NAMALWA (cell line): ENCODE measurements around the gene SVEP1.

ENCODE experiments used
- DNase-seq: peaks from one replicate; pipeline ENCODE4 v3.0.0-alpha.2; 2015; ENCODE audit warnings: low spot score

The SVEP1 gene

DNA sequence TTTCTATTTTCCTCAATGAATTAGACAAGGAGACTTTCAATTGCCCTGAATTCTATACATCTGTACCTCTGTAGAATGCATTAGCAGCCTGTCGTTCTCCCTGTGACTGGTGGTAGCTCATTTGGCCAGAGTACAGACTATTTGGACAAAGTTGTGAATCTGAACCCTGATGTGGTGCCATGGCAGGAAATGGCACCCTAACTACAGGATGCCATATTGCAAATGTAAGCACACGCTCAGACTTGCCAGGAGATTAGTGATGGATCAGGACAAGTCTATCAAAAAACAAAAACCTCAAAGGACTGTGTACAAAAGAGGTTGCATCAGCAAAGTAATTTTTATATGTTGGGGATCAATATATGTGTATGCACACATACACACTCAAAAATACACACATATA is 58.3 kb downstream of the SVEP1 start:
- DNase-seq, result no peak

DNA sequence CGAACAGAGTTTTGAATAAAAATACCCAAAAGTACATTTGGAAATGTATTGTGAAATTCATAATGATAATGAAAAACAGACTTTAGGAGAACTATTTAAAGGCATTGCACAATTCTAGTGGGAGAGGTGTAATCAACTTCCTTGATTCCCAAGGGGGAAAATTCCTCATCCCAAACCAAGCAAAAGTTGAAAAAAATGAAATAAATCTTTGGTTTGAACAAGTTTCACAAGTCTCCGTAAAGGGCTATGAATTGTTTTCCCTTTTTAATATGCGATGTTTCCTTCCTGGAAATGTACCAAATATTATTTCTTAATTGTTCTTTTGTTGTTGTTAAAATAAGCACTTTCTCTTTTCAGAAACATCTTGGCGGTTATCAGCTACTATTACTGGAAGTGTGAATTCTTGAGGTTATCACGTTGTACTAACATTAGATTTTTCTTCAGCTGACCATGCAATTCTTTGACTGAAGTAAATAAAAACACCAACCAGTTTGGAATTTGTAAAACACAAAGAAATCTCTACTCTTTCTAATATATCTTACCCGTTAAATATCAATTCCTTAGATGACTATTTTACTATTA is 59.3 kb downstream of the SVEP1 start:
- no peak for DNase-seq

DNA sequence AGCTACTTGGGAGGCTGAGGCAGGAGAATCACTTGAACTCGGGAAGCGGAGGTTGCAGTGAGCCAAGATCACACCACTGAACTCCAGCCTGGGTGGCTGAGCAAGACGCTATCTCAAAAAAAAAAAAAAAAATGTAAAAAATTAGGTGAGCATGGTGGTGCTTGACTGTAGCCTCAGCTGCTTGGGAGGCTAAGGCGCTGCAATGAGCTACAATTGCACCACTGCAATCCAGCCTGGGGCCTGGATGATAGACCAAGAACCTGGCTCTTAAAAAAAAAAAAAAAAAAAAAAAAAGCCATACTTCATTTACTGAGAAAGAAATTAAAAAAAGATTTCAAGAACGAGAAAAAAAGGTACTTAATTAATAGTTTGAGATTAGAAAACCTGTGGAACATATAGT is 62.1 kb downstream of the SVEP1 start:
- no peak for DNase-seq

DNA sequence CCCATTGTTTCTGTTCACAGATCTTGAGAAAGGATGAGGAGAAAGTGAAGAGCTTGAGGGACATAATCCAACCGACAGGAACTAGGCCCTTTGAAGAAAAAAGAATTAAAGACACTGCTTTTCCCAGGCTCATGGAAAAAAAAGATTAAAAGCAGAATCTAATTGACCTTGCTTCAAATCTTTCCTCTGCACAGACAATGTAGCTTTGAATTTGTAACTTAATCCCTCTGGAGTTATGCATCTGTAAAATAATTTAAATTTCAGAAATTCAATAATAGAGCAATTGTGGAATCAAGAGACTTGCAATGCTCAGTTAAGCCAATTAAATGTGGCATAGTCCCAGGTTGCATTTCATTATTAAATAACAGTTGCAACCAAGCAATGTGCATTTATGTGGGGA is 64.6 kb downstream of the SVEP1 start:
- no peak for DNase-seq

DNA sequence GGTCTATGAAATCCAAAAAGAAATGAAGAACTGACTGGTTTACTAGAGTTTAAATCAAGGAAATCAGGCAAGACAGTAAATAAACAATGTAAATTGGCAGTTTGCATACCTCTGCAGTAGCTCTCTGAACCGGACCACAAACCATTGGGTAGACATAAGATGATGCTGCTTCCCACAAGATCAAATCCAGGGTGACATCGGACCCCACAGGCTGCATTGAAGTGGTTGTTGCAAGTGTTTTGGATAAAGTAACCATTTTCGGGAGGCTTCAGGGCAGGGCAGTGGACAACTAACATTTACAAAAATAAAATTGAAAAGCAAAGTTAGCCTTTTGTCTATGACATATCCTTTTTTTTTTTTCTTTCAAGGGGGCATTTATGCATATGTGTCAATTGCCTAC is 66.7 kb downstream of the SVEP1 start:
- no peak for DNase-seq

DNA sequence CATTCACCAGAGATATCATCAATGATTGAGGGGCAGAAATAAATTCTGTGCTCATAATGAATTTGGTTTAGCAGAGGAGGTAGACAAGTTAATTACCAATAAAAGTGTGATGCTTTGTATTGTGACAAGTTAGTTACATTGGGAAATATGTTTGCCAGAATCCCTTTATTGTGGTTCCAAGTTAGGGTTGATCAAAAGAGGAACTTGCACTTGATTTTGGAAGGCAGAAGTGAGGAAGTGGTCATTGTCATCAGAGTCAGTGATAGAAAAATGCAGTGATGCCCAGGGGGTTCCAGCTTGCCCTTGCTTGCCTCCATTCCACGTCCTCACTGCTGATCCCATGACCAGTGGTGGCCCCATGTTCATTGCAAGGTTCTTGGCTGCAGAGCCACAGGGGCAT is 69.7 kb downstream of the SVEP1 start:
- DNase-seq, result no peak

DNA sequence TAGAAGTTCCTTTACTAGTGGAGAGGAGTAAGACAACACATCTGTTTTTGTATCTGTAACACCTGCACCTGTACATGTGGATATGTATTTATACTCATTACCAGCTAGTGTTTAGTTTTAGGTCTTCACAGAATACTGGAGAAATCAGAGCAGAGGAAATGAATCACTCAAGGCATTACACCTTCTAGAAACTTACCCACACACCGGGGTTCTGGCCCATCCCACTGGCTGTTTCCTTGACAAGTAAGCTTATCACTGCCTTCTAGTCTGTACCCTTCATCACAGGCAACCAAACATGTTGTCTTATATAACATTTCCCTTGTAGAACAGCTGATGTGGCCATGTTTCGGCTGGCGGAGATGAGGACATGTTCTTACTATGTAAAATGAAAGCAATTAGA is 76.7 kb downstream of the SVEP1 start:
- no peak for DNase-seq

DNA sequence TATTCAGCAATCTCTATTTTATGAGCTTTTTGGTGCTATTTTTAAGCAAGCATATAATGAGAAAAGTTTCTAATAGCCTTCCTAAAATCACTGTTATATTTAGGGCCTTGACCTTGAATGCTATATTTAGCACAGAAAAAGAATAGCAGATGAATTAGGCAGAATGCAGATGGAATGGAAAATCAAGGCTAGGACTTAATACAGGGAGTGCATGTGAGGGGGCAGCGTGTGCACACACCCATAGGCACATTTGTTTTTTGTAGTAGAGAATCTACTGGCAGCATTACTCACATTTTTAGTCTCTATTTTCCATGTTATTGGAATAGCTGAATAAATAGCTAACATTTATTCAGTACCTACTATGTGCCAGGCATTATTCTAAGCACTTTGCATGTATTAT is 79.9 kb downstream of the SVEP1 start:
- no peak for DNase-seq

DNA sequence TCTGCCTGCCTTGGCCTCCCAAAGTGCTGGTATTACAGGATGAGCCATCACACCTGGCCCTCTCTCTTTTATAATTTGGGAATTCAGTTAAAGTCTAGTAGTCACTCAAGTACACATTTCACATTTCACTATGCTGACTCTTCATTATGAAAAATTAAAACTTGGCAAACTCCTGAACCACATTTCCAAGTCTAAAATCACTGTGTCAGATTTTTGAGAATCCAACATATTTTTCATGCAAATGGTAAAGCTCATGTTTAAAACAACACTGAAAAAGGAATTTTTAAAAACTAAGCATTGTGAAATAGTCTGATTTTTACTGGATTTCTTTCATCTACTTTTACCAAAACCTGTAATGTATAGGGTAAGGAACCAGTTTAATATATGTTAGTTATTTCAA is 92.3 kb downstream of the SVEP1 start:
- DNase-seq, result no peak

DNA sequence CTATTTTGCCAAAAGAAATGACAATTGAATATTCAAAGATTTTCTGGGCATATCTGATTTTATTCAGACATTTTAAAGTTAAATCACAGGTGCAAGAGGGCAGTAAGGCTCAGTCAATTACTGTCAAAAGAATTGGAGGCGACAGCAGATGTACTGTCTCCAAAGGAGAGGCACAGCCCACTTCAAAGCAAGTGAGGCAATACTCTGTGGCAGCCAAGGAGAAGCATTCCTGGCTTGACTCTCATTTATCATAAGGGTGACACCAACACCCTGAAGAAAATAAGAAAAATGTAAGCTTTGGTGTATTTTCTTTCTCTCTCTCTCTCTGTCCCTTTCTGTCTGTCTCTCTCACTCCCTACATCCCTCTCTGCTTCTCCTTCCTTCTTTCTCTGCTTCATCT is 93.3 kb downstream of the SVEP1 start:
- no peak for DNase-seq

DNA sequence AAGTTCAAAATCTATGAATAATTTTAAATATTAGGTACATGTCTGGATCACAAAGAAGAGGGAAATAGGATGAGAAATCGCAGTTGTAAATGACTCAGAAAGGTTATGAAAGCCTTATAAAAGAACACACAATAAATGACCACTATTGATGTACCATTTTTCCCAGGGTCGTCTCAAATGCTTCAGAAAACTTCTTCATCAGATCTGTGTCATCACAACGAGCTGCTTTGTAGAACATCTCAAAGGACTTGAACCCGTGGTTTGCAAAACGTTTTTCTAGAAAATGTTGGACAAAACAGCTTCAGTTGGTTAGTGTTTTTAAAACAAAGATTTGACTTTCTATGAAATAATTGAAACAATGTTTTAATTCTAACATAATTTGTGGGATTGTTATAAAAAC is 100.1 kb downstream of the SVEP1 start:
- DNase-seq, result no peak

DNA sequence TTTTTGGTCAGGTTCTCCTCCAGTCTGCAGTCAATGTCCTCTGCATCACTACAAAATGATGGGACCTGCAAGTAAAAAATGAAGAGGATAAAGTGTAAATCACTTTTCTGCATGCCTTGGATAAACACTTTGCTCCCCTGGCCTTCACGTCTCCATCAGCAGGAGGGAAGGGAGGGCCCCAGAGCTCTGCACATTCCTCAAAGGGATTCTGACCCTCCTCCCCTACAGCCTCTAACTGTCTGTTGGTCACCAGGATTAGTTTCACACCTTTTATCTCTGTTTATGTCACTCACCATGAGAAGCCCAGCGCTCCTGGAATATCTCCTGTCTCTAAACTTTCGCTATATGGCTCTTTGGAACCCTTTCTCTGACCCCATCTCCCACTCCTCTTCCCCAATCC is 103.3 kb downstream of the SVEP1 start:
- DNase-seq, result no peak

DNA sequence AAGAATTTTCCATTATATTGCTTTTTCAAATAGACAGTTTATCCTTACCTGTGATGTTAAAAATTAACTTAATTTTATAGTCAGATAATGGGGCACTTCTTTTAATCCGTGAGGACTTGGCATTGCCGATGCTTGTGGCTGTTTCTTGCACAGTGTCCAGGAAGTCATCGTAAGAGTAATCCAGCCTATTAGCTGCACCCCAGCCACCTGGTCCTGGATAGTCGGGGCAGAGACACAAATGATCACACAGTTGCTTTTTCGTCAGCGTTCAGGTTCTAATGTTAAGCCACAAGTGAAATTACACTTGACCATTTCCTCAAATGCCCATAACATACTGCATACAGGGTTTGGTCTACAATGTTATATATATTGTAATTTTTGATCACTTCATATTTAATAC is 107.4 kb downstream of the SVEP1 start:
- DNase-seq, result no peak

DNA sequence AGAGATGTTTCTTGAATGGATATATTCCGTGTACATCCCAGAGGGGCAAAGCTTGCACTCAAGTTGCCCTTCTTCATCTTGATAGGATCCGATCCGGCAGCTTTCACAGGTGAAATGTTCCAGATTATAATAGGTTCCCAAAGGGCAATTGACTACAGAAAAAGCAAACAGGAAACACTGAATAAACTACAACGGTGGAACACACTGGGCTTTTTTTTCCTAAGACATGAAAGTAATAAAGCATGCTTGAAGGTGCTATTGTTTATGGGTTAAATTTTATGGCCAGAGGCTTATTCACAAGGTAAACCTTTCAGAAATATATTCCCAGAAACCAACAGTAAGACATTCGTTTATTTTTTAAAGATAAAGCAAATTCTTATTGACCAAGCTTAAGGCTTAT is 110.6 kb downstream of the SVEP1 start:
- no peak for DNase-seq

DNA sequence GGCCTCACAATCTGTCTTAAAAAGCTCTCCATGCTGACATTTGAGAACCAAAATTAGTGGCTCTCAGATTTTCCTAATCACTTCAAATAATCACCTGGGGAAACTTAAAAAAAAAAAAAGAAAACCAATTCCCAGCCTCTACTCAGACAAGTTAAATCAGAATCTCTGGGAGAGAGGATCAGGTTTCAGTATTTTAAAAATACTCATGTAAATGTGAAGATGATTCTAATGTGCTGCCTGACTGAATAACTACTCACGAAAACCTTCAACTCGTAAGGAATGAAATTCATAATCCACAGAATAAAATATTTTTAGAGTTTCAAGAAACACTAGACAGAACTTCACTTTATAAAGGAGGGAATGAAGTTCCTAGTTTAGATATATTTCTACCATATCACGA is 114.4 kb downstream of the SVEP1 start:
- no peak for DNase-seq

DNA sequence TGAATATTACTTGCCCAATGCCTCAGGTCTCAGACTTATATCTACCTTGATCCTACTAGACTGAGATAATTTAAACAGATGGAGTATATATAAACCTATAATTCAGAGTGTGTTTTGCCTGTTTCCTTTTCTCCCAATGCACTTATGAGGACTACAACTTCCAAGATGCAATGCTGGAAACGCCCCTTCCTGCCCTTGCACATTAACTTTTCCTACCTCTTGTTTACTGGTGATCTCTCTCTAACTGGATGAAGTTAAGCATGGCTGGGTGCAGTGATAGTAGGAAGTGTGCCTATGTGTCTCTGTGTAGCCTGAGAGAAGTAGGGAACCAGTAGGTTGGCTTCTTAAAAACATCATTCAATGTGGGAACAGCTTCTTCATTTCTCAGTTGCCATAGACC is 115.2 kb downstream of the SVEP1 start:
- DNase-seq, result peak; percentile 9

DNA sequence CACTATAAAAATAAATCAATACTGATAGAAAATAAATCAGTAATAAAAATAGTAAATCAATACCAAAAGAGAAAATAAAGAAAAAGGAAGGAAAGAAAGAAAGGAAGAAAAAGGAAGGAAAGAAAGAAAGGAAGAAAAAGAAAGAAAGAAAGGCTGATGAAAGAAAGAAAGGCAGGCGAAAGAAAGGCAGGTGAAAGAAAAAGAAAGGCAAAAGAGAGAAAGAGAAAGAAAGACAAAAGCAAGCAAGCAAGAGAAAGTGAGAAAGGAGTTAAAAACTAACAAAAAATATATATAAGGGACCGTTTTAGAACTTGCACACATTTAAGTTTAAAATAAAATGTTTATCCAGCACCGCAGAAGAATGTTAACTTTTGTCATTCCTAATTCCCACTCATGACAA is 116.0 kb downstream of the SVEP1 start:
- no peak for DNase-seq

DNA sequence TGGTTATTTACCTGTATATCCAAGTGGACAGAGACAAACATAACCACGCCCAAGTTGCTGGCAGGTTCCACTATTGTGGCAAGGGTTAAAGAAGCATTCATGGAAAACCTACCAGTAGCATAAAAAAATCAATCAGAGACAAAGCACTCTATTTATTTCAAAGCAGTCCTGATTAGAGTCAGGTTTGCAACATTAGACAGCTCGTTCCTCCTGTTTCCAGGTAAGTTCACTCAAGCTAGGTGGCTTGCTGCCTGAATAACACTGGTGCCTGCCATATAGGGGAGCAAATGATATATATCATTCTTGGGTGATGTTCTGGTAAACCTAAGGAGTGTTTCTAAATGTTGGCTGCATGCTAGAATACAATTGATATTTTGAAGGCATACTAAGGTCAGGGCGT is 122.3 kb downstream of the SVEP1 start:
- DNase-seq, result no peak

DNA sequence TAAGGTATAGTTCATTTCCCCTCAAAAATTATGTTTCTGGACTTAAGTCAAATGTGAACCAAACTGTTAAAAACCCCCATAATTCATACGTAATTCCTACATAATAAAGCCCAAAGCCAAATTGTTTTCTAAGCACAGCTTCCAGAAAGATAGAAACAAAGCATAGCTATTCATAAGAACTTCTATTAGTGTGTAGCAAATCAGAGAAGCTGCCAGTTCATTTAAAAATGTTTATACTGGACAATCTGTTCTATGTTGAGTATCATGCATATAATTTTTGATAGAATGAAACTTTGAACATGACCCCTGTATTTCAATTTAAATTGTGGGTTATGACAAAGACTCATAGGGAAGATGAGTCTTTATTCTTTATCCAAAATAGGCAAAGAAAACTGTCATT is 122.9 kb downstream of the SVEP1 start:
- no peak for DNase-seq

DNA sequence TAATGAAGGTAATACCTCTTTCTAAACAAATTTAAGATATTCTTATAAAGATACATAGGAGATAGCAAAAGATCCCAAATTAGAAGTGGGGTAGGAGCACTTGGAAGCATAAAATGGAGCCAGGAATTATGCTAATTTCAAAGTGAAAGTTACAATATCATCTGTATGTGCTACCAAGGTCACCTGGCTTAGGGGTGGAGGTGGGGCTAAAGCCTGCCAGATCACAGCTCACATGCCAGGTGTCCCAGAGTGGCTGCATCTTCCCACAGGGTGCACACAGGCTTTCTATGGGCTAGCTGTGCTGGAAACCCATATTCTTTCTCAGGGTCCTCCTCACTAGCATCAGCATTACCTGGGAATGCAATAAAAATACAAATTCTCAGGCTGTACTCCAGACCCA is 123.7 kb downstream of the SVEP1 start:
- no peak for DNase-seq

DNA sequence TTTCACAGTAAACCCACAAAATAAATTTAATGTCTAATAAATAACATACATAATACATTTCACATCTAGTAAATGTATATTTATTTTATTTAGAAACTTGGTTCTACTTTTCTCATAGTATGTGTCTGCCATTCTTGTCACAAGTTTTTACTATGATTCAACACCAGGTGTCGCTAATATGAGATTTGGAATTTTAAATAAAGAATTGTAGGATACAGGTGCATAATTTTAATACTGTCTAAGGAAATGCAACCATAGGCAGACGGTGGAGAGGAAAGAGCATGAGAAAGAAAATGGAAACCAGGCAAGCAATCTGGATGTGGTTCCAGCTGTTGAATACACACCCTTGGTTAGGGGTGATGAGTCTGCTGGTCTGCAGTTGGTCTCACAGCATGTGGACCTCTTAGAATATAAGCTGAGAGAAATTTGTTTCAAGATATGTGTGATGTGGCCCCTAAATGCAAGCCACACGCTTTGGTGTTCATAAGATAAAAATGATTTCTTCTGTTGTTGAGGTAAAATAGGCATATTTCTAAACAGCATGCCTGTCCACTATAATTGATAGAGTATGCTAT is 127.2 kb downstream of the SVEP1 start:
- DNase-seq, result peak; percentile 37

DNA sequence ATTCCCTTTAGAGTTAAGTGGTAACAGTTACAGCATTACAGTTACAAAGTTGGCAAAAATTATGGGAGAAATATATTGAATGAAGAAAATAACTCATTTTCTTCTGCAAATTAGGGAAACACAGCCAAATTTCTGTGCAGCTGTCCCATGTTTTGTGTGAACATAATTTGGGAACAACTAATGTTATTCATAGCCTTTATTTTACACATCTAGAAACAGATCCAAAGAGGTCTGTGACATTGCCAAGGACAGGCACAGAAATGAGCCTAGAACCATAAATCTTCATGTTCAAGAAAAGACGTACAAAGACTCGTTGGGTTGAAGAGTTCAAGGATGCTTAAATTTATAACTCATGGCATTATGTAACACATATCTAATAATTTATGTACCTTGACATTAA is 127.8 kb downstream of the SVEP1 start:
- no peak for DNase-seq

DNA sequence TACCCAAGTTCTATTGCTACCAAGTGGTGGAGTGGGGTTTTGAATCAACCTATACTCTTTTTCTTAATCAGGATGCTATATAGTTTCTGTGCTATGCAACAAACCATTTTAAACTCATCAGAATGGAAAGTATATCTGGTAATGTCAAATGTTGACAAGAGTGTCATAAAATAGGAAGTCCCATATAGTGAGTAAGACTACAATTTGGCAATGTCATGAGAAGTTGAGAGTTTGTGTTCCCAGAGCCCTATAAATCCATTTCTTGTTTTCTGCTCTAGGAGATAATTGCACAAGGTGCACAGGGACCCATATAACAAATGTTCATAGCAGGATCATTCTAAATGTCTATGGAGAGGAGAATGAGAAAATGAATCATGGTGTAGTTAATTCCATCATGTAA is 132.1 kb downstream of the SVEP1 start:
- no peak for DNase-seq

DNA sequence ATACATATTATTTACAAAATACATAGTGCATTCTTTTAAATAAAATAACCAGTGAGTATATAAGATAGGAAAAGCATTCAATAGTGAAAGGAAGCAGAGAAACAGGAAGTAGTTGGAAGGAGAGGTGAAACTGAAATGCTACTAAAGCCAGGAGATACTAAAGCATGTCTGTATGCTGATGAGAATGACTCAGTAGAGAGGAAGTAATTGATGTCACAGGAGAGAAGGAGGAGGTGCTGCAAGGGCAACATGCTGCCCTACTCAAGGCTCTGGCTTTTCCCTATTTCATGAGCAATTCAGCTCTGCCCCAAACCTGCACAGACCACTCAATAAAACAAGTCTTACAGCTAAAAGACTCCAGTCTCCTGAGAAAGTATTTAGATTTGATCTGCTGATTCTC is 133.4 kb downstream of the SVEP1 start:
- no peak for DNase-seq

DNA sequence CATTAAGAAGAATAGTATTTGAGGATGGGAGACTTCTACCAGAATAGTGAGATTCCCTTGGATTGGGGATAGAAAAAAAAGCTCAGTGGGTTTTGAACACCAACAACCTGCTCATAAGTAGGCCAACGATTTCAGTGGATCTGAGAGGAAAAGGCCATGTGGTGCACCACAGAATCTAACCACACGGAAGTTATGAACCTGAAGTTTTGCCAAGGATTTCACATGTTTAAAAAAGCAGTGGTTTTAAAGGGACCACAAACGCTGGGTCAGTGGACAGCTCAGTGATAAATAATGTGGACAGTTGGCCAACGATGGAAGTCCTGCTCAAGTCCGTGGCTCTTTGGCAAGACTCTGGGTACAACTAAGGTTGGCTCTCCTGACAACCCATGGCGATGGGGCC is 134.6 kb downstream of the SVEP1 start:
- no peak for DNase-seq
